HepG2 (cell line): ENCODE data around the gene KRT81.
"Not testable (repeated sequence)": the region's sequence is repeated elsewhere in the genome, so short reads cannot be mapped to it uniquely, and the experiment has no call there.

Experiments
- EZH2 ChIP-seq: conservative IDR thresholded peaks from 2 replicates; pipeline ENCODE4 v1.6.1; 2012; ENCODE audit warnings: mild to moderate bottlenecking, low read depth, low read length, moderate library complexity
- RAD51 ChIP-seq: fragments of 450-650 bp; IDR thresholded peaks from 2 replicates; pipeline ENCODE4 v1.6.1; 2016; ENCODE audit warnings: borderline replicate concordance
- TF ChIP-seq, protein P1 (sequence below): sonication (generic); formaldehyde crosslinking; IDR thresholded peaks from 2 replicates; pipeline ENCODE4 v1.8.1; 2022; ENCODE audit warnings: low read depth, mild to moderate bottlenecking, missing genetic modification reagents

DNA sequence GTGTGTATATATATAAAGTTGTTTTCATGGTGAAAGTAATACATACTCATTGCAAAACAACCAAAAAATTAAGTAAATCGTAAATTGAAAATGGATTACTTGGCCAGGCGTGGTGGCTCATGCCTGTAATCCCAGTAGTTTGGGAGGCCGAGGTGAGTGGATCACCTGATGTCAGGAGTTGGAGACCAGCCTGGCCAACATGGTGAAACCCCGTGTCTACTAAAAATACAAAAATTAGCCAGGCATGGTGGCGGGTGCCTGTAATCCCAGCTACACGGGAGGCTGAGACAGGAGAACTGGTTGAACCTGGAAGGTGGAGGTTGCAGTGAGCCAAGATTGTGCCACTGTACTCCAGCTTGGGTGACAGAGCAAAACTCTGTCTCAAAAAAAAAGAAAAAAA, 51.1 kb downstream of the KRT81 start:
- not testable (repeated sequence) for TF ChIP-seq EZH2, RAD51
- TF ChIP-seq, protein P1, sequence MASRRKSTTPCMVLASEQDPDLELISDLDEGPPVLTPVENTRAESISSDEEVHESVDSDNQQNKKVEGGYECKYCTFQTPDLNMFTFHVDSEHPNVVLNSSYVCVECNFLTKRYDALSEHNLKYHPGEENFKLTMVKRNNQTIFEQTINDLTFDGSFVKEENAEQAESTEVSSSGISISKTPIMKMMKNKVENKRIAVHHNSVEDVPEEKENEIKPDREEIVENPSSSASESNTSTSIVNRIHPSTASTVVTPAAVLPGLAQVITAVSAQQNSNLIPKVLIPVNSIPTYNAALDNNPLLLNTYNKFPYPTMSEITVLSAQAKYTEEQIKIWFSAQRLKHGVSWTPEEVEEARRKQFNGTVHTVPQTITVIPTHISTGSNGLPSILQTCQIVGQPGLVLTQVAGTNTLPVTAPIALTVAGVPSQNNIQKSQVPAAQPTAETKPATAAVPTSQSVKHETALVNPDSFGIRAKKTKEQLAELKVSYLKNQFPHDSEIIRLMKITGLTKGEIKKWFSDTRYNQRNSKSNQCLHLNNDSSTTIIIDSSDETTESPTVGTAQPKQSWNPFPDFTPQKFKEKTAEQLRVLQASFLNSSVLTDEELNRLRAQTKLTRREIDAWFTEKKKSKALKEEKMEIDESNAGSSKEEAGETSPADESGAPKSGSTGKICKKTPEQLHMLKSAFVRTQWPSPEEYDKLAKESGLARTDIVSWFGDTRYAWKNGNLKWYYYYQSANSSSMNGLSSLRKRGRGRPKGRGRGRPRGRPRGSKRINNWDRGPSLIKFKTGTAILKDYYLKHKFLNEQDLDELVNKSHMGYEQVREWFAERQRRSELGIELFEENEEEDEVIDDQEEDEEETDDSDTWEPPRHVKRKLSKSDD (CRISPR knock-in tag) = not testable (repeated sequence)
